OCI-LY1 (cell line): ENCODE measurements around the gene DNAH14.

Source experiments
- EZH2 ChIP-seq: fragments of 200-600 bp; sonication (generic), shearing (Covaris generic); IDR thresholded peaks from 2 replicates; pipeline ENCODE4 v1.8.0; 2017; ENCODE audit warnings: borderline replicate concordance, mixed run types, mild to moderate bottlenecking, antibody characterized with exemption, low read length, moderate library complexity, mixed read lengths
- TF ChIP-seq, protein P1 (sequence below): fragments of 200-600 bp; sonication (generic), shearing (Covaris generic); IDR thresholded peaks from 2 replicates; pipeline ENCODE4 v1.5.1; 2017; ENCODE audit warnings: mild to moderate bottlenecking, antibody characterized with exemption, low read length, moderate library complexity, mixed read lengths

DNA sequence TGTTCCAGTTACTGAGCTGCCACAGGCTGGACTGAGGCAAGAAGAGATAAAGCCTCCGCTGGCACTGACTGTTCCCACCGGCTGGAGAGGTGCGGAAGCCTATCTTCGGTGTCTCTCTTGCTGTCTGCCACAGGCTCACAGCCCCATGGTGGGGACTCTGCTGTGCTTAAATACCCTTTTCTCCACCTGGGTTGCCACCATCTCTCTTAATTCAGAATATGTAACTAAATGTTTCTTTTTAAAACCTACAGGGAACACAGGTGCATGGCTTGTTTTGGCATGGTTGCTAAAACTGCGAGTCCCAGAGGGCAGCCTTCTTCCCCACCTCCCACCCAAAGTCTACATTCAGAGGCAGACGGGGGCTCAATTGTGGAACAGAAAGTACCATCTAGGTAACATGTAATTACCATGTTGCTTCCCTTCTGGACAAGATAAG, 506.5 kb downstream of the DNAH14 start:
- TF ChIP-seq, protein P1, sequence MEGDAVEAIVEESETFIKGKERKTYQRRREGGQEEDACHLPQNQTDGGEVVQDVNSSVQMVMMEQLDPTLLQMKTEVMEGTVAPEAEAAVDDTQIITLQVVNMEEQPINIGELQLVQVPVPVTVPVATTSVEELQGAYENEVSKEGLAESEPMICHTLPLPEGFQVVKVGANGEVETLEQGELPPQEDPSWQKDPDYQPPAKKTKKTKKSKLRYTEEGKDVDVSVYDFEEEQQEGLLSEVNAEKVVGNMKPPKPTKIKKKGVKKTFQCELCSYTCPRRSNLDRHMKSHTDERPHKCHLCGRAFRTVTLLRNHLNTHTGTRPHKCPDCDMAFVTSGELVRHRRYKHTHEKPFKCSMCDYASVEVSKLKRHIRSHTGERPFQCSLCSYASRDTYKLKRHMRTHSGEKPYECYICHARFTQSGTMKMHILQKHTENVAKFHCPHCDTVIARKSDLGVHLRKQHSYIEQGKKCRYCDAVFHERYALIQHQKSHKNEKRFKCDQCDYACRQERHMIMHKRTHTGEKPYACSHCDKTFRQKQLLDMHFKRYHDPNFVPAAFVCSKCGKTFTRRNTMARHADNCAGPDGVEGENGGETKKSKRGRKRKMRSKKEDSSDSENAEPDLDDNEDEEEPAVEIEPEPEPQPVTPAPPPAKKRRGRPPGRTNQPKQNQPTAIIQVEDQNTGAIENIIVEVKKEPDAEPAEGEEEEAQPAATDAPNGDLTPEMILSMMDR: no peak
- no peak for TF ChIP-seq EZH2
